Astrocyte of the cerebellum (primary cell): ENCODE measurements around the gene FLNC.

Experiments
- DNase-seq: peaks from one replicate; pipeline ENCODE4 v3.0.0-alpha.2; 2011; ENCODE audit warnings: low read depth
- H3K4me3 ChIP-seq: 2 replicates; pipeline ENCODE4 v1.5.1; 2011; ENCODE audit warnings: mild to moderate bottlenecking, low read depth, low read length, moderate library complexity
- CTCF ChIP-seq: IDR thresholded peaks from 2 replicates; pipeline ENCODE4 v1.5.1; 2012; ENCODE audit warnings: low read length, low read depth, moderate library complexity, mild to moderate bottlenecking; ENCODE audit errors: missing control alignments
- in situ Hi-C: cut with HindIII; loops from 2 replicates; pipeline ENCODE4 v1.10.0; 2017; ENCODE audit warnings: low sequenced_read_pairs

The FLNC gene

GRCh38 chr7:128903621-128904361 lies 73.6 kb downstream of the FLNC start:
- no peak overlapping the region for H3K4me3 ChIP-seq
- in situ Hi-C loops: no loop called here
- no peak for DNase-seq
- no peak for TF ChIP-seq CTCF

- no peak overlapping the region for H3K4me3 ChIP-seq
- TF ChIP-seq CTCF: peak; percentile 59
- in situ Hi-C loops: no loop called here
- DNase-seq: peak; percentile 28
Measured at GRCh38 chr7:128904381-128905197, 74.4 kb downstream of the FLNC start.

GRCh38 chr7:128906001-128906765 lies 76.0 kb downstream of the FLNC start:
- in situ Hi-C loops: no loop called here
- no peak for TF ChIP-seq CTCF
- no peak overlapping the region for H3K4me3 ChIP-seq
- no peak for DNase-seq

- in situ Hi-C loops: no loop called here
- DNase-seq: no peak
- no peak overlapping the region for H3K4me3 ChIP-seq
- TF ChIP-seq CTCF: no peak
Measured at GRCh38 chr7:128906766-128907559, 76.8 kb downstream of the FLNC start.
